H9 (cell line): ENCODE data around the gene PDE4B. TPM values are rescaled to one million over a fixed set of nuclear protein-coding genes. Genes with fewer than 3 reads are reported as not detected.

Experiments used
- DNase-seq: peaks from one replicate; pipeline ENCODE4 v3.0.0-alpha.2; 2017
- H2AFZ ChIP-seq: one replicate; pipeline ENCODE4 v1.6.1; 2013; ENCODE audit warnings: mild to moderate bottlenecking, low read length, control low read depth, moderate library complexity
- H2AK5ac ChIP-seq: 2 replicates; pipeline ENCODE4 v1.6.1; 2013; ENCODE audit warnings: low read length, control low read depth, mixed read lengths; ENCODE audit not compliant: insufficient read length
- H2BK120ac ChIP-seq: one replicate; pipeline ENCODE4 v1.6.1; 2013; ENCODE audit warnings: low read depth, mild to moderate bottlenecking, low read length, control low read depth, inconsistent platforms; ENCODE audit not compliant: poor library complexity, severe bottlenecking
- H2BK12ac ChIP-seq: 2 replicates; pipeline ENCODE4 v1.6.1; 2013; ENCODE audit warnings: low read length, control low read depth, mixed read lengths, low read depth; ENCODE audit not compliant: insufficient read length
- H2BK15ac ChIP-seq: 2 replicates; pipeline ENCODE4 v1.6.1; 2013; ENCODE audit warnings: low read depth, low read length, control low read depth
- H2BK20ac ChIP-seq: one replicate; pipeline ENCODE4 v1.6.1; 2013; ENCODE audit warnings: low read depth, mild to moderate bottlenecking, low read length, control low read depth, inconsistent platforms; ENCODE audit not compliant: poor library complexity, severe bottlenecking
- H2BK5ac ChIP-seq: 2 replicates; pipeline ENCODE4 v1.6.1; 2013; ENCODE audit warnings: low read length, control low read depth, mixed read lengths; ENCODE audit not compliant: insufficient read length
- H3K14ac ChIP-seq: 2 replicates; pipeline ENCODE4 v1.6.1; 2013; ENCODE audit warnings: low read length, control low read depth; ENCODE audit not compliant: insufficient read depth
- H3K18ac ChIP-seq: 2 replicates; pipeline ENCODE4 v1.6.1; 2013; ENCODE audit warnings: low read depth, mild to moderate bottlenecking, mixed read lengths, low read length, control low read depth; ENCODE audit not compliant: insufficient read length
- H3K23ac ChIP-seq: 2 replicates; pipeline ENCODE4 v1.6.1; 2013; ENCODE audit warnings: low read length, control low read depth, mixed read lengths, low read depth; ENCODE audit not compliant: insufficient read length
- H3K23me2 ChIP-seq: 2 replicates; pipeline ENCODE4 v1.6.1; 2013; ENCODE audit warnings: low read depth, mild to moderate bottlenecking, mixed read lengths, low read length, control low read depth; ENCODE audit not compliant: insufficient read length, poor library complexity, severe bottlenecking
- H3K27ac ChIP-seq: 2 replicates; pipeline ENCODE4 v1.5.1; 2013; ENCODE audit warnings: low read length, control low read depth, mixed read lengths, low read depth; ENCODE audit not compliant: insufficient read length
- H3K27me3 ChIP-seq: 2 replicates; pipeline ENCODE4 v1.6.1; 2013; ENCODE audit warnings: low read length, control low read depth, inconsistent platforms; ENCODE audit not compliant: insufficient read depth
- H3K4ac ChIP-seq: 2 replicates; pipeline ENCODE4 v1.6.1; 2013; ENCODE audit warnings: low read depth, mild to moderate bottlenecking, control low read depth, inconsistent platforms, low read length, moderate library complexity
- H3K4me1 ChIP-seq: 2 replicates; pipeline ENCODE4 v1.6.1; 2013; ENCODE audit warnings: low read length, control low read depth, inconsistent platforms; ENCODE audit not compliant: insufficient read depth
- H3K4me2 ChIP-seq: 2 replicates; pipeline ENCODE4 v1.6.1; 2013; ENCODE audit warnings: low read length, control low read depth, mixed read lengths; ENCODE audit not compliant: insufficient read length, insufficient read depth
- H3K56ac ChIP-seq: 2 replicates; pipeline ENCODE4 v1.6.1; 2013; ENCODE audit warnings: low read depth, mild to moderate bottlenecking, mixed read lengths, low read length, control low read depth; ENCODE audit not compliant: insufficient read length
- H3K79me1 ChIP-seq: 2 replicates; pipeline ENCODE4 v1.6.1; 2013; ENCODE audit warnings: low read depth, mild to moderate bottlenecking, moderate library complexity, low read length, control low read depth, inconsistent platforms; ENCODE audit not compliant: insufficient read depth, poor library complexity, severe bottlenecking
- H3K79me2 ChIP-seq: 2 replicates; pipeline ENCODE4 v1.6.1; 2013; ENCODE audit warnings: low read length, control low read depth, inconsistent platforms; ENCODE audit not compliant: insufficient read depth
- H3K9ac ChIP-seq: 2 replicates; pipeline ENCODE4 v1.6.1; 2013; ENCODE audit warnings: low read length, control low read depth, mixed read lengths; ENCODE audit not compliant: insufficient read length; ENCODE audit errors: extremely low read depth
- H3K9me3 ChIP-seq: one replicate; pipeline ENCODE4 v1.6.1; 2013; ENCODE audit warnings: low read depth, low read length, inconsistent platforms; ENCODE audit not compliant: control insufficient read depth
- H3T11ph ChIP-seq: one replicate; pipeline ENCODE4 v1.6.1; 2013; ENCODE audit warnings: mild to moderate bottlenecking, low read length, control low read depth, inconsistent platforms
- H4K20me1 ChIP-seq: one replicate; pipeline ENCODE4 v1.6.1; 2013; ENCODE audit not compliant: control insufficient read depth, insufficient read length, insufficient read depth
- H4K5ac ChIP-seq: 2 replicates; pipeline ENCODE4 v1.6.1; 2013; ENCODE audit warnings: low read depth, mild to moderate bottlenecking, mixed read lengths, low read length, control low read depth; ENCODE audit not compliant: insufficient read length
- H4K8ac ChIP-seq: replicated peaks from 2 replicates; pipeline ENCODE4 v1.6.1; 2013; ENCODE audit warnings: low read length, control low read depth, mixed read lengths, low read depth; ENCODE audit not compliant: insufficient read length
- H4K91ac ChIP-seq: 2 replicates; pipeline ENCODE4 v1.6.1; 2013; ENCODE audit warnings: low read depth, mild to moderate bottlenecking, moderate library complexity, mixed read lengths, low read length, control low read depth; ENCODE audit not compliant: insufficient read length
- H3K27ac Mint-ChIP-seq, 3 experiments: 2 replicates in 2 of 3; 3 replicates in 1 of 3; pipeline ENCODE4 v1.8.0; 2020 to 2021; ENCODE audit warnings: mixed read lengths in 3 of 3, mild to moderate bottlenecking in 1 of 3, moderate library complexity in 1 of 3
- H3K27me3 Mint-ChIP-seq: 2 replicates; pipeline ENCODE4 v1.8.0; 2021; ENCODE audit warnings: low read depth, mild to moderate bottlenecking, moderate library complexity, mixed read lengths
- H3K36me3 Mint-ChIP-seq, 3 experiments: 2 replicates in 2 of 3; 3 replicates in 1 of 3; pipeline ENCODE4 v1.8.0; 2020 to 2021; ENCODE audit warnings: low read depth in 3 of 3, mixed read lengths in 3 of 3; ENCODE audit not compliant: insufficient read depth in 1 of 3
- H3K4me1 Mint-ChIP-seq, 2 experiments: 2 replicates each; pipeline ENCODE4 v1.8.0; 2020; ENCODE audit warnings: mixed read lengths in 2 of 2
- H3K4me3 Mint-ChIP-seq, 2 experiments: 2 replicates in 1 of 2; 3 replicates in 1 of 2; pipeline ENCODE4 v1.8.0; 2020 to 2021; ENCODE audit warnings: mild to moderate bottlenecking in 2 of 2, mixed read lengths in 2 of 2, moderate library complexity in 1 of 2
- H3K9me3 Mint-ChIP-seq, 2 experiments: 2 replicates in 1 of 2; 3 replicates in 1 of 2; pipeline ENCODE4 v1.8.0; 2020; ENCODE audit warnings: mild to moderate bottlenecking in 2 of 2, mixed read lengths in 2 of 2, moderate library complexity in 1 of 2
- WGBS: extraction: QIAGEN DNeasy Blood & Tissue Kit; methylation state at CpG from one replicate; pipeline ENCODE4 v1.1.7; 2013; ENCODE audit warnings: missing lambda C conversion rate, low lambda C conversion rate, mixed read lengths; ENCODE audit not compliant: insufficient read length; ENCODE audit errors: extremely low coverage; 5-methylcytosine and 5-hydroxymethylcytosine counted together
- total RNA-seq: library from RNA; stranded (reverse); gene quantifications from 2 replicates; pipeline ENCODE4 v1.2.1, GENCODE V29; 2021
- TF ChIP-seq, protein P1 (sequence below): fragments of 200-600 bp; sonication (generic); conservative IDR thresholded peaks from 3 replicates; pipeline ENCODE4 v1.8.0; 2021; ENCODE audit warnings: antibody characterized with exemption, mild to moderate bottlenecking

Gene PDE4B
- total RNA-seq, 1 experiment from 2014 or later: 19.8 TPM

DNA sequence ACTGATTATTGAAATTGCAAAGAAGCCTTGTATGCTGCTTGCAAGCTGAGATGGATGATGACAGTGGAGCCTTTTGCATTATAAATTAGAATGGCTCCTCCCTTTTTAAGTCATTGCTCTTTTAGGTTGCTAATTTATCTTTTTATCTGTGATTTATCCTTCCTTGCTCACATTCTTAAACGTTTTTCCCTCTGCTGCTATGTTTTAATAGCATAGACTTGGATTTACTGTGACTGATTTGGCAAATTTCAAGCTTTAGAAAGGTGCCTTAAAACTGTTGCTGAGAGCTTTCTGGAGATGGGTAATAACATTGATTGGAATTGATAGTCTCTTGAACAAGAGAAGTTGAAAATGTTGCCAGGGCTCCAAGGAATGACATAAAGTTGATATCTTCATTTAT, 427.8 kb downstream of the PDE4B start:
- TF ChIP-seq, protein P1, sequence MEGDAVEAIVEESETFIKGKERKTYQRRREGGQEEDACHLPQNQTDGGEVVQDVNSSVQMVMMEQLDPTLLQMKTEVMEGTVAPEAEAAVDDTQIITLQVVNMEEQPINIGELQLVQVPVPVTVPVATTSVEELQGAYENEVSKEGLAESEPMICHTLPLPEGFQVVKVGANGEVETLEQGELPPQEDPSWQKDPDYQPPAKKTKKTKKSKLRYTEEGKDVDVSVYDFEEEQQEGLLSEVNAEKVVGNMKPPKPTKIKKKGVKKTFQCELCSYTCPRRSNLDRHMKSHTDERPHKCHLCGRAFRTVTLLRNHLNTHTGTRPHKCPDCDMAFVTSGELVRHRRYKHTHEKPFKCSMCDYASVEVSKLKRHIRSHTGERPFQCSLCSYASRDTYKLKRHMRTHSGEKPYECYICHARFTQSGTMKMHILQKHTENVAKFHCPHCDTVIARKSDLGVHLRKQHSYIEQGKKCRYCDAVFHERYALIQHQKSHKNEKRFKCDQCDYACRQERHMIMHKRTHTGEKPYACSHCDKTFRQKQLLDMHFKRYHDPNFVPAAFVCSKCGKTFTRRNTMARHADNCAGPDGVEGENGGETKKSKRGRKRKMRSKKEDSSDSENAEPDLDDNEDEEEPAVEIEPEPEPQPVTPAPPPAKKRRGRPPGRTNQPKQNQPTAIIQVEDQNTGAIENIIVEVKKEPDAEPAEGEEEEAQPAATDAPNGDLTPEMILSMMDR: no peak
- Histone ChIP-seq H3K4me1 (no peaks in the 10 kb centered on the region), H2BK5ac (no peak overlapping the region), H4K8ac (no peak overlapping the region), H3K23me2 (no peaks in the 10 kb centered on the region), H3K79me2 (no peaks in the 10 kb centered on the region), H3K56ac (no peak overlapping the region), H4K20me1 (no peaks in the 10 kb centered on the region), H2BK12ac (no peak overlapping the region), H2BK15ac (no peak overlapping the region), H3K4me2 (no peak overlapping the region), H3K79me1 (no peaks in the 10 kb centered on the region), H3K27me3 (no peaks in the 10 kb centered on the region), H3K9me3 (no peaks in the 10 kb centered on the region), H3K27ac (no peak overlapping the region), H3K9ac (no peak overlapping the region), H2AFZ (no peak overlapping the region), H4K5ac (no peak overlapping the region), H3K23ac (no peak overlapping the region), H3K4ac (no peak overlapping the region), H2BK20ac (no peak overlapping the region), H3T11ph (no peak overlapping the region), H4K91ac (no peak overlapping the region), H2AK5ac (no peak overlapping the region), H2BK120ac (no peak overlapping the region), H3K14ac (no peak overlapping the region), H3K18ac (no peak overlapping the region)
- no peaks in the 10 kb centered on the region; the same call in 1 of the 2 replicates for H3K27me3 Mint-ChIP-seq
- no peak overlapping the region for H3K27ac Mint-ChIP-seq
- WGBS: no CpG with 5 or more reads among the region's 1 CpG
- no peak for DNase-seq
- H3K4me1 Mint-ChIP-seq: 0 out of 4 replicates have a peak, but pooled peaks cover 0 to 3% of the 10 kb centered on the region in 2 experiments
- no peaks in the 10 kb centered on the region for H3K9me3 Mint-ChIP-seq
- no peaks in the 10 kb centered on the region for H3K36me3 Mint-ChIP-seq
- H3K4me3 Mint-ChIP-seq: no peak overlapping the region
